Measurements from ENCODE around the gene SAYSD1. TPM values are rescaled to one million over a fixed set of nuclear protein-coding genes. Genes with fewer than 3 reads are reported as not detected.

The SAYSD1 gene
- total and polyA plus RNA-seq, 2 of the 8 experiments (the other 6 are each of a cell fraction or from before 2014, with no cell fraction given): 6.7 to 7.9 TPM

DNA sequence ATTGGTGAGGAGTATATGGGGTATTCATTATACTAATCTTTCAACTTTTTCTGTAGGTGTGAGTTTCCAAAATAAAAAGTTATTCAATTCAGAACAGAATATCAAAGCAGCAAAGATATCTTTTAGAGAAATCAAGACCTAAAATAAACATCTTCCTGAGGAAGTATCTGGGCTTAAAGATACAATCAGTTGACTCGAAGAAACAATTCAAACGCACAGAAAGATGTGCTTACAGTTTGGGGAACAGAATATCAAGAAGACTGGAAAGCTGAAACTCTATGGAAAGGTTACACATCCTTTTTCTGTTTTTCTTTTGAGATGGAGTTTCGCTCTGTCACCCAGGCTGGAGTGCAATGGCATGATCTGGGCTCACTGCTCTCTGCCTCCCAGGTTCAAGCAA, 36.2 kb upstream of the SAYSD1 start (continued):
- TF ChIP-seq, protein P1, sequence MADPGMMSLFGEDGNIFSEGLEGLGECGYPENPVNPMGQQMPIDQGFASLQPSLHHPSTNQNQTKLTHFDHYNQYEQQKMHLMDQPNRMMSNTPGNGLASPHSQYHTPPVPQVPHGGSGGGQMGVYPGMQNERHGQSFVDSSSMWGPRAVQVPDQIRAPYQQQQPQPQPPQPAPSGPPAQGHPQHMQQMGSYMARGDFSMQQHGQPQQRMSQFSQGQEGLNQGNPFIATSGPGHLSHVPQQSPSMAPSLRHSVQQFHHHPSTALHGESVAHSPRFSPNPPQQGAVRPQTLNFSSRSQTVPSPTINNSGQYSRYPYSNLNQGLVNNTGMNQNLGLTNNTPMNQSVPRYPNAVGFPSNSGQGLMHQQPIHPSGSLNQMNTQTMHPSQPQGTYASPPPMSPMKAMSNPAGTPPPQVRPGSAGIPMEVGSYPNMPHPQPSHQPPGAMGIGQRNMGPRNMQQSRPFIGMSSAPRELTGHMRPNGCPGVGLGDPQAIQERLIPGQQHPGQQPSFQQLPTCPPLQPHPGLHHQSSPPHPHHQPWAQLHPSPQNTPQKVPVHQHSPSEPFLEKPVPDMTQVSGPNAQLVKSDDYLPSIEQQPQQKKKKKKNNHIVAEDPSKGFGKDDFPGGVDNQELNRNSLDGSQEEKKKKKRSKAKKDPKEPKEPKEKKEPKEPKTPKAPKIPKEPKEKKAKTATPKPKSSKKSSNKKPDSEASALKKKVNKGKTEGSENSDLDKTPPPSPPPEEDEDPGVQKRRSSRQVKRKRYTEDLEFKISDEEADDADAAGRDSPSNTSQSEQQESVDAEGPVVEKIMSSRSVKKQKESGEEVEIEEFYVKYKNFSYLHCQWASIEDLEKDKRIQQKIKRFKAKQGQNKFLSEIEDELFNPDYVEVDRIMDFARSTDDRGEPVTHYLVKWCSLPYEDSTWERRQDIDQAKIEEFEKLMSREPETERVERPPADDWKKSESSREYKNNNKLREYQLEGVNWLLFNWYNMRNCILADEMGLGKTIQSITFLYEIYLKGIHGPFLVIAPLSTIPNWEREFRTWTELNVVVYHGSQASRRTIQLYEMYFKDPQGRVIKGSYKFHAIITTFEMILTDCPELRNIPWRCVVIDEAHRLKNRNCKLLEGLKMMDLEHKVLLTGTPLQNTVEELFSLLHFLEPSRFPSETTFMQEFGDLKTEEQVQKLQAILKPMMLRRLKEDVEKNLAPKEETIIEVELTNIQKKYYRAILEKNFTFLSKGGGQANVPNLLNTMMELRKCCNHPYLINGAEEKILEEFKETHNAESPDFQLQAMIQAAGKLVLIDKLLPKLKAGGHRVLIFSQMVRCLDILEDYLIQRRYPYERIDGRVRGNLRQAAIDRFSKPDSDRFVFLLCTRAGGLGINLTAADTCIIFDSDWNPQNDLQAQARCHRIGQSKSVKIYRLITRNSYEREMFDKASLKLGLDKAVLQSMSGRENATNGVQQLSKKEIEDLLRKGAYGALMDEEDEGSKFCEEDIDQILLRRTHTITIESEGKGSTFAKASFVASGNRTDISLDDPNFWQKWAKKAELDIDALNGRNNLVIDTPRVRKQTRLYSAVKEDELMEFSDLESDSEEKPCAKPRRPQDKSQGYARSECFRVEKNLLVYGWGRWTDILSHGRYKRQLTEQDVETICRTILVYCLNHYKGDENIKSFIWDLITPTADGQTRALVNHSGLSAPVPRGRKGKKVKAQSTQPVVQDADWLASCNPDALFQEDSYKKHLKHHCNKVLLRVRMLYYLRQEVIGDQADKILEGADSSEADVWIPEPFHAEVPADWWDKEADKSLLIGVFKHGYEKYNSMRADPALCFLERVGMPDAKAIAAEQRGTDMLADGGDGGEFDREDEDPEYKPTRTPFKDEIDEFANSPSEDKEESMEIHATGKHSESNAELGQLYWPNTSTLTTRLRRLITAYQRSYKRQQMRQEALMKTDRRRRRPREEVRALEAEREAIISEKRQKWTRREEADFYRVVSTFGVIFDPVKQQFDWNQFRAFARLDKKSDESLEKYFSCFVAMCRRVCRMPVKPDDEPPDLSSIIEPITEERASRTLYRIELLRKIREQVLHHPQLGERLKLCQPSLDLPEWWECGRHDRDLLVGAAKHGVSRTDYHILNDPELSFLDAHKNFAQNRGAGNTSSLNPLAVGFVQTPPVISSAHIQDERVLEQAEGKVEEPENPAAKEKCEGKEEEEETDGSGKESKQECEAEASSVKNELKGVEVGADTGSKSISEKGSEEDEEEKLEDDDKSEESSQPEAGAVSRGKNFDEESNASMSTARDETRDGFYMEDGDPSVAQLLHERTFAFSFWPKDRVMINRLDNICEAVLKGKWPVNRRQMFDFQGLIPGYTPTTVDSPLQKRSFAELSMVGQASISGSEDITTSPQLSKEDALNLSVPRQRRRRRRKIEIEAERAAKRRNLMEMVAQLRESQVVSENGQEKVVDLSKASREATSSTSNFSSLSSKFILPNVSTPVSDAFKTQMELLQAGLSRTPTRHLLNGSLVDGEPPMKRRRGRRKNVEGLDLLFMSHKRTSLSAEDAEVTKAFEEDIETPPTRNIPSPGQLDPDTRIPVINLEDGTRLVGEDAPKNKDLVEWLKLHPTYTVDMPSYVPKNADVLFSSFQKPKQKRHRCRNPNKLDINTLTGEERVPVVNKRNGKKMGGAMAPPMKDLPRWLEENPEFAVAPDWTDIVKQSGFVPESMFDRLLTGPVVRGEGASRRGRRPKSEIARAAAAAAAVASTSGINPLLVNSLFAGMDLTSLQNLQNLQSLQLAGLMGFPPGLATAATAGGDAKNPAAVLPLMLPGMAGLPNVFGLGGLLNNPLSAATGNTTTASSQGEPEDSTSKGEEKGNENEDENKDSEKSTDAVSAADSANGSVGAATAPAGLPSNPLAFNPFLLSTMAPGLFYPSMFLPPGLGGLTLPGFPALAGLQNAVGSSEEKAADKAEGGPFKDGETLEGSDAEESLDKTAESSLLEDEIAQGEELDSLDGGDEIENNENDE (IDR thresholded peaks at IDR 0.05; ENCODE audit: insufficient replicate concordance, low read length): no peak
- TF ChIP-seq MAX (IDR thresholded peaks at IDR 0.05) (no peak), JUN (IDR thresholded peaks at IDR 0.05; ENCODE audit: low read depth, low read length) (no peak)

All from H1 (cell line).